Left renal pelvis (tissue), 4 donors: ENCODE measurements around the gene FOXS1. TPM values are rescaled to one million over a fixed set of nuclear protein-coding genes. Genes with fewer than 3 reads are reported as not detected.

Experiments
- DNase-seq, 4 donors: peaks; one replicate each; pipeline ENCODE4 v3.0.0-alpha.2; 2013; ENCODE audit warnings: low read depth in 4 of 4, low spot score in 3 of 4
- polyA plus RNA-seq, 4 donors: library from polyadenylated mRNA; unstranded; fragments of 120-200 nt; gene quantifications; one replicate each; pipeline ENCODE4 v1.2.1, GENCODE V29; 2013; ENCODE audit not compliant: insufficient read length in 4 of 4

FOXS1 gene
- polyA plus RNA-seq, 4 donors = 3.5 to 8.4 (median 5.4) TPM

GRCh38 chr20:31861385-31862156, 16.2 kb upstream of the FOXS1 start:
- DNase-seq = peak in 2 of 4 donors; percentile 51 to 54

- no peak for DNase-seq
Observed at GRCh38 chr20:31861135-31861384, 15.7 kb upstream of the FOXS1 start.

DNA sequence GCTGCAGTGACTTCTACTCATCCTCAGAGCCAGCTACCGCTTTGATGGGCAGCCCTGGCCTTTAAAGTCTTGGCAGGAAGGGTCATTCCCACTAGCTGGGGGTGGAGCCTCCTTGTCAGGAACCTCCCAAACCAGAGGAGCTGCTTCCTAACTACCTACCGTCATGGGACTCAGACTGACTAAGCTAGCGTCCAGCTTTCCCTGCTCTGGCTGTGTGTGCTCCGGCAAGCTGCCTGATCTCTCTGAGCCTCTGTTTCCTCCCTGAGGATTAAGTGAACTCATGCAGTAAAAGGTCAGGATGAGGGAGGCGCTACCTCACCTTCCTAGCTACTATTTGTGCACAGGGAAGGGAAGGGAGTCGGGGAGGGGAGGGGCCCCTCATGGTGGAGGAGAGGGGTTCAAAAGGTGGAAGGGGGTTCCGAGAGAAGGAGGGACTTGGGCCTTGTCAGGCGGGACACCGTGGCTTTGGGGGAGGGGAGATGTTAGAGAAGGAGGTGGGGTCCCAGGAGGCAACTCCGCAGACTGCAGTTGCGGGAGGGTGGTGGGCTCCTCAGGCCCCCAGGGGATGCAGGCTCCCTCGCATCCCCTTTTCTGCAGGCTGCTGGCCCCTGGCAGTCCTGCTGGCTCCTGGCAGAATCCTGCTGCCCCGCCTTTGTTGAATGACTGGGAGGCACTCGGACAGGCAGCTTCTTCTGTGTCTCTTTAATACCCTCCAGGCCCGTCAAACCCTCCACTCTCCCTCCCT, 15.2 kb upstream of the FOXS1 start:
- DNase-seq = no peak

GRCh38 chr20:31859998-31860380, 14.6 kb upstream of the FOXS1 start:
- no peak for DNase-seq

DNA sequence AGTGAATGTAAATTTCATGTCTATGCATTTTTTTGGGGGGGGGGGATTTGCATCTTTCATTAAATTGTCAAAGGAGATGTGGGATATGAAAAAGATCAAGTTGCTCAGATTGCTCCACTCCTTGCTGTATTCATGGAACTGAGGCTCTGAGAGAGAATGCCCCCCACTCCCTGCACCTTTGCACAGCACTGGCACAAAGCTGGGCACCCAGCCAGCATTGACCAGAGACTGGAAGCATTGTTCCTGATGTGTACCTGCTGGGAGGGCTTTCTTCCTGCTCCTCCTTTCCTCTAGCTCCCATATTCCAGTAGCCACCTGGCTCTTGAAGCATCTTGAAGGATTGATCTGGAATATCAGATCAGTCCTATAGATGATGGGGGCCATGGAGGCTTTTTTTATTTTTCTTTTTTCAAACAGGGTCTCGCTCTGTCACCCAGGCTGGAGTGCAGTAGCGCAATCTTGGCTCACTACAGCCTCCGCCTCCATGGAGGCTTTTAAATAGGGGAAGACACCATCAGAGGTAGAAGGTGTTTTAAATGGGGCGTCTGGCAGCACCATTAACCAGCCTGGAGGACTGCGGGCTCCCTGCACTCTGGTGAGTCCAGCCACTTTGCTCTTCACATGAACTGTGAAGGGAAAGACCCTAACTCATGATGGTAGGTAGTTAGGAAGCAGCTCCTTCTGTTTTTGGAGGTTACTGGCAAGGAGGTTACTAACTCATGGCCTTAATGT, 14.0 kb upstream of the FOXS1 start:
- DNase-seq = no peak

GRCh38 chr20:31858760-31859083, 13.3 kb upstream of the FOXS1 start:
- DNase-seq = no peak

DNA sequence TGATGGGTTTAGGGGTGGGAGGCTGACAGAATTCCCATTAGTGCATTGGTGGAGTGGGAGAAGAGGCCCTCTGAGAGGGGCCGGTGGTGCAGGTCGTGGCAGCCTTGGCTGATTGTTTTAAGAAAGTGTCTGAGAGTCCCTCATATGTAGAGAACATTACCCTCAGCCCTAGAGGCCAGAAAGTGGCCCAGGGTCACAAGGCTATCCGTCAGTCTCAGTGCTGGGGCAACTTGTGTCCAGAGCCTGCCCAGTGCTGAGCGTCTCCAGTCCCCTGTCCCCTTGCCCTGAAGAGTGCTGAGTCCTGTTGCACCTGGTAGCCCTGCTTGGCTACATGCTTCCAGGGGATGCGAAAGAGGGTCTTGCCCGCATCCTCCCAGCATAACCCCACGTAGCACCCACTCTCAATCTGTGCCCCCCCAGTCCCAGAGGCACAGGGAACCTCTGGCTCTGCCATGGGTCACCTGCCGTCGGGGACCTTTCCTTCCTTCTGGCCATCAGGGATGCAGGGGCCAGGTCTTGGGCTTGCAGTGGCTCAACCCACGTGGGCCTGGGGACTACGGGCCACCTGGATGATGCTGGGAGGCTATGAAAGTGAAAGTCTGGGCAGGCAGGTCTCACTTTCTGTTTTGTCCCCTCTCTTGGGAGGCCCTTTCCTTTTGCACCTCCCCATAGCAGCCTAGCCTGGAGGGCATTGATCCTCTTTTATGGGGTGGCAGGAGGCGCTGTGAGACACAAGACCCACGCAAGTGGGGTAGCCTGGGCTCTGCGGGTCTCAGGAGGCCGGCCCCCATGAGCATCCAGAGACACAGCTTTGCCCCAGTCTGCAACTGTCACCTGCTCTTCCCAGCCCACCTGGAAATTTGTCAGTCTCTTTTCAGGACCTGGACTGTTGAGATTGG, 12.7 kb upstream of the FOXS1 start:
- no peak for DNase-seq

GRCh38 chr20:31856516-31856915, 11.1 kb upstream of the FOXS1 start:
- DNase-seq = no peak

GRCh38 chr20:31853481-31853880, 8.1 kb upstream of the FOXS1 start:
- DNase-seq = no peak

- no peak for DNase-seq
Observed at GRCh38 chr20:31851240-31851955, 6.0 kb upstream of the FOXS1 start.

- no peak for DNase-seq
Observed at GRCh38 chr20:31849306-31849930, 4.0 kb upstream of the FOXS1 start.

DNA sequence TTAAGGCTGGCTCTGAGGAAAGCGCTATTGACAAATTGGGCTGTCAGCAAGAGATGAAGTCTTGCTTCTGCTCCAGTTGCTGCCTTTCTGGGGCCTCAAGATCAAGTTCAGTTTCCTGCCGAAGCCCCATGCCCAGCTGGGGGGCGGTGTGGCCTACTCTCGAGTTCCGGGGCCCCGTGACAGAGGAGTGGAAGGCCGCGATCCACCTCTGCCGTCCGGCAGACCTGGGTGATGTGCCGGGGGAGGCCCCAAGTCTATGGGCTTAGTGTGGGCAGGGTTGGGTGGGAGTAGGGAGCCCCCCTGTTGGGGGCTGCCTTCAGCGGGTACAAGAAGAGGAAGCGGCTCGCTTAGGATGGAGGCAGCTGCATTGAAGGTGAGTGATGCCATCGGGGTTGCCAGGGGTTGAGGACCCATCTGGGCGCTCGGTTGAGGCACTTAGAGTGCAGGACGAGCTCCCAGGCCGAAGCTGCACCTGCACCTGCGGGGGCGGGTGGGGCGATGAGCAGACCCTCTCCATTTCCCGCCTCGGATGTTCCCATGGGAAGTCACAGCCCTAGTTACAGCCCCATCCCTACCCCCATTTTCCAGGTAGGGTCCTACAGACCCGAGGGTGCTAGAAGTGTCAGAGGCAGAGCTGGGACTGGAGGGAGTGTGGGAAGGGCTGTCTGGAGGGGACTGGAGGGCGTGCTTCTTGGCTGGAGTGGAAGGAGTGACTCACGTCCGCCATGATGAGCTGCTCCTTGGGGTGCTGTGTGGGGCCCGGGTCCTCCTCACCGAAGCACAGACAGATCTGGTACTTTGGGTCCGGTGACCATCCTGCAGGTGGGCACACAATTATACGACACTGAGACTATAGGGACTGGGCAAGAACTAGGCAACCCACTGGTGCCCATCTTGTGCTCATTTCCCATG, 2.9 kb upstream of the FOXS1 start:
- no peak for DNase-seq

GRCh38 chr20:31846793-31847138, 1.4 kb upstream of the FOXS1 start:
- no peak for DNase-seq

DNA sequence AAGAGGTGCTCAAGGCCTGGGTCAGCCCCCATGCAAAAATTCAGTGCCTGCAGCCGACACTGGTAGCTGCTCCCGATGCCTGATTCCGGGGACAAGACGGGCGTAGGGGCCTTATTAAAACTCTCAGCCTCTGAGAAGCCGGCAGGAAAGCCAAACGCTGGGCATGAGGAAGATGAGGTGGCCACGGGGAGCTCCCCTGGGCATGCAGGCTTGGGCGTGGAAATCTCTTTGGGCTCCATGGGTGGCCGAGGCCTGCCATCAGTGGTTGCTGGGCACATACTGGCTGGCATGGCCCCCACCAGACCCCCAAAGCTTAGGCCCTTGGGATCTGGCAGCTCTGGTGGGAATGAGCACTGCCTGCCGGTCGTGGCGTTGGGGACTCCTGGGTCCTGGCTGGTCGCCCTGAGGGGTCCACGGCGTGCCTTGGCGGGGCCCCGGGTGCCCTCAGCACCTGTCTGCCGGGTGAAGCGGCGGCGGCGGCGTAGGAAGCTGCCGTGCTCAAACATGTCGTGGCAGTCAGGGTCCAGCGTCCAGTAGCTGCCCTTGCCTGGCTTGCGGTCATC, 586 bp downstream of the FOXS1 start:
- DNase-seq = no peak

DNA sequence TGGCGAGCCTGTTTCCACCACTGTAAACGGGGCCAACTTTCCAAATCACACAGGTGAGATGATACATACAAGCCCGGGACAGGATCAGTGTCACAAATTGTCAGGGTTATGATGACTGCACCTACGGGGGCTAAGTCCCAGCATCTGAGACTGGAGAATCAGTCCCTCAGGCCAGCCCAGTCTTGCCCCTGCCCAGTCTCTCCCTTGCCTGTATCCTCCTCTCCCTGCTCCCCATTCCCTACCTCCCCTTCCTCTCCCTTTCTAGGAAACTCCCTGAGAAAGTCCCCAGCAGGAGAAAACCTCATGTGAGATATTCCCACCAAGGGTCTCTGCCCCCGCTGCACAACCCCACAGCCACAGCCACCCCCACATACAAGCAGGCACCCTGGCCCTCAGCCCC, 1.5 kb downstream of the FOXS1 start:
- no peak for DNase-seq

DNA sequence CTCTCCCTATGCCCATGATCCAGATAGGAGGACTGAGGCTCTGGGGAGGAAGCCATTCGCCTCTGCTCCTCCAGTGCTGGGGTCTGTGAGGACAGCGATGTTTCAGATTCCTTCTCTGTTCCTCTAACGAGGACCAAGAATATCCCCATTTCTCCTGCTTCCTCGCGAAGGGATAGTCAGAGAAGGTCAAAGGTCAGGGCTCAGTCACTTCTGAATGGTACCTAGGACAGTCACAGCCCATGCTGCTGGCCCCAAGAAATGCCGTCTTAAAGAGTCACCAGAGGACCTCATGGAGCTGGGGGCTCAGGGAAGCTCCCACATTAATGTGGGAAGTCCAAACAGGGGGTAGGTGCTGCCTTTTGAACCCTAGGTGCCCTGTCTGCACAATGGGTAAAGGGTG, 2.1 kb downstream of the FOXS1 start:
- DNase-seq = no peak

DNA sequence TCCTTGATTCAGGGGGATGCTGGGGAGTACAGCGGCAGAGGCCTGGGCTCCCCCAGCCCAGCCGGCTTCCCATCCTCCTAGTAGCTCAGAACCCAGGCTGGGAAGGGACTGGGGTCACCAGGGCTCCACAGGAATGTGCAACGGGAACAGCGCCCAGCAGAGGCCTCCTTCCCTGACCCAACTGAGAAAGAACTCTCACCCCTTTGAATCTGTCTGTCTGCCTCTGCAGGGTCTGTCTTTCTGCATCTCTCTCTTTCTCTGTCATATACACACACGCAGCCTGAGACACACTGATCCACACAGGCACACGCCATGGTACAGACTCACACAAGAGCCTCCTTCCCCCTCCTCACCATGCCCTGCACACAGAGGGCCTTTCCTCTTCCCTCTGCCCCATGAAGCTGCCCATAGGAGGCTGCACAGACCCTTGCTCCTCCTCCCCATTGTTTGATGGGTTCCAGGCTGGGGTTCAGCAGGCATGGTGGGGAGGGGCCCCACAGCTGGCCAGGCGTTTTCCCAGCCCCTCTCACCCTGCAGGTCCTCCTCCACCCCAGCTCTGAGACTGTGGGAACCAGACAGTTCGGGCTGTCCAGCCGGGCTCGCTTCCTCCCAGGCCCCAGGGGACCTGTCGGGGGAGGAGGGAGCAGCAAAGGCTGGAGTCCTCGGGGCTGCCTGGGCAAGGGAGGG, 2.8 kb downstream of the FOXS1 start:
- peak; percentile 59 to 76 (median 62) for DNase-seq

DNA sequence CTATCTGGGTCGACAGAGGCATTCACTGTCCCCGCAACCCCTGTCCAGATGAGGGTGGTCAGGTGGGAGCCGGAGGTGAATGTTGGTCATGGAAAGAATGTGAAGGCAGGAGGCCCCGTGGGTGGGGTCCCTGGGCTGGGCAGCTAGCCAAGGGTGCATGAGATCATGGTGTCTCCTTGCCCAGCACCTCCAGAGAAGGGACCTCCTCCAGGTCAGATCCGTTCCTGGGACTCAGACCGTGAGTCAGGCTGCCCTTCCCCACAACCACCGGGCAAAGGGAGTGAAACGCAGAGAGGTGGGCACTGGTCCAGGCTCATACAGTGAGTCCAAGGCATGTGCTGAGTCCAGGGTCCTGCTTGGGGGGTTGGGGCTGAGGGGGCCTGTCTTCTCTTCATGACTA, 3.5 kb downstream of the FOXS1 start:
- no peak for DNase-seq
